Measurements from ENCODE around the gene SNX33. TPM values are rescaled to one million over a fixed set of nuclear protein-coding genes. Genes with fewer than 3 reads are reported as not detected.

SNX33 gene
- total and polyA plus RNA-seq, 2 experiments from 2014 or later = 17.8 to 21.8 TPM

GRCh38 chr15:75640483-75641178, 7.1 kb upstream of the SNX33 start:
- Histone ChIP-seq H2AFZ (peak overlapping the region; percentile 60), H3K9me3 (ENCODE audit: low read depth) (no peaks in the 10 kb centered on the region), H3K27me3 (no peaks in the 10 kb centered on the region), H3K79me2 (peaks cover 42% of the 10 kb centered on the region), H3K36me3 (replicated peaks; ENCODE audit: insufficient read depth, low read depth) (no peaks in the 10 kb centered on the region), H3K4me2 (peak overlapping the region; percentile 81), H3K4me1 (ENCODE audit: insufficient read depth) (peaks cover 13% of the 10 kb centered on the region), H4K20me1 (ENCODE audit: insufficient read depth, poor library complexity, severe bottlenecking) (peaks cover 6% of the 10 kb centered on the region), H3K4me3 (peak overlapping the region; percentile 47), H3K27ac (peak overlapping the region; percentile 92), H3K9me2 (replicated peaks; ENCODE audit: insufficient read depth) (no peaks in the 10 kb centered on the region)
- DNase-seq (ENCODE audit: low spot score) = peak; percentile 56
- TF ChIP-seq CTCF (IDR thresholded peaks at IDR 0.05; ENCODE audit: poor library complexity) = peak; percentile 36
- TF ChIP-seq EZH2phosphoT487 (IDR thresholded peaks at IDR 0.05; ENCODE audit: low read depth, severe bottlenecking, unreplicated experiment) = no peak
- no peak for TF ChIP-seq EZH2 (IDR thresholded peaks at IDR 0.05; ENCODE audit: borderline replicate concordance)
- 6% methylated on average over 17 of the region's 17 CpGs for WGBS (ENCODE audit: low lambda C conversion rate, missing lambda C conversion rate)

- Histone ChIP-seq H3K36me3 (replicated peaks; ENCODE audit: insufficient read depth, low read depth) (no peaks in the 10 kb centered on the region), H3K9me2 (replicated peaks; ENCODE audit: insufficient read depth) (no peaks in the 10 kb centered on the region), H4K20me1 (ENCODE audit: insufficient read depth, poor library complexity, severe bottlenecking) (peaks cover 6% of the 10 kb centered on the region), H2AFZ (no peak overlapping the region), H3K27ac (peak overlapping the region; percentile 92), H3K4me3 (peak overlapping the region; percentile 47), H3K4me2 (peak overlapping the region; percentile 81), H3K4me1 (ENCODE audit: insufficient read depth) (peaks cover 18% of the 10 kb centered on the region), H3K27me3 (no peaks in the 10 kb centered on the region), H3K9me3 (ENCODE audit: low read depth) (no peaks in the 10 kb centered on the region), H3K79me2 (peaks cover 44% of the 10 kb centered on the region)
- 86% methylated on average over 4 of the region's 4 CpGs for WGBS (ENCODE audit: low lambda C conversion rate, missing lambda C conversion rate)
- DNase-seq (ENCODE audit: low spot score) = no peak
- TF ChIP-seq EZH2phosphoT487 (IDR thresholded peaks at IDR 0.05; ENCODE audit: low read depth, severe bottlenecking, unreplicated experiment) (no peak), EZH2 (IDR thresholded peaks at IDR 0.05; ENCODE audit: borderline replicate concordance) (no peak), CTCF (IDR thresholded peaks at IDR 0.05; ENCODE audit: poor library complexity) (no peak)
These were observed 6.6 kb upstream of the SNX33 start for GRCh38 chr15:75641179-75641503.

GRCh38 chr15:75641603-75642002, 6.1 kb upstream of the SNX33 start:
- 93% methylated on average over 5 of the region's 5 CpGs for WGBS (ENCODE audit: low lambda C conversion rate, missing lambda C conversion rate)
- Histone ChIP-seq H3K79me2 (peaks cover 44% of the 10 kb centered on the region), H3K27me3 (no peaks in the 10 kb centered on the region), H3K9me3 (ENCODE audit: low read depth) (no peaks in the 10 kb centered on the region), H3K27ac (no peak overlapping the region), H3K4me3 (no peak overlapping the region), H4K20me1 (ENCODE audit: insufficient read depth, poor library complexity, severe bottlenecking) (peaks cover 6% of the 10 kb centered on the region), H3K4me2 (no peak overlapping the region), H3K4me1 (ENCODE audit: insufficient read depth) (peaks cover 23% of the 10 kb centered on the region), H2AFZ (no peak overlapping the region), H3K36me3 (replicated peaks; ENCODE audit: insufficient read depth, low read depth) (no peaks in the 10 kb centered on the region), H3K9me2 (replicated peaks; ENCODE audit: insufficient read depth) (no peaks in the 10 kb centered on the region)
- DNase-seq (ENCODE audit: low spot score) = no peak
- TF ChIP-seq CTCF (IDR thresholded peaks at IDR 0.05; ENCODE audit: poor library complexity) (no peak), EZH2 (IDR thresholded peaks at IDR 0.05; ENCODE audit: borderline replicate concordance) (no peak), EZH2phosphoT487 (IDR thresholded peaks at IDR 0.05; ENCODE audit: low read depth, severe bottlenecking, unreplicated experiment) (no peak)

Measured in hepatocyte (in vitro differentiated cells).